IMR-90 (cell line): Measurements from ENCODE around the gene PCMTD2. TPM values are rescaled to one million over a fixed set of nuclear protein-coding genes. Genes with fewer than 3 reads are reported as not detected.

ENCODE experiments used
- ATAC-seq: fragments of 200-7000 bp; cut with Tn5 transposase; 2 replicates; pipeline ENCODE4 v1.9.1; 2020; ENCODE audit warnings: low read depth, mild to moderate bottlenecking, moderate library complexity
- BruUV-seq: library from RNA; stranded (reverse); fragments of 400-500 nt; replicated peaks from 2 replicates; lab custom pipeline; 2021; lab: Mats Ljungman, UMichigan
- CTCF ChIA-PET: fragments of 300-600 bp; formaldehyde crosslinking; extraction: SDS; loops from one replicate; lab custom pipeline; 2021; ENCODE audit warnings: antibody characterized with exemption; lab: Yijun Ruan, JAX
- POLR2A ChIA-PET: fragments of 300-600 bp; sonication (Branson Sonifier 250); formaldehyde crosslinking; loops from one replicate; lab custom pipeline; 2022; ENCODE audit warnings: antibody characterized with exemption; ENCODE audit not compliant: unreplicated experiment; lab: Charles Lee
- DNase-seq: peaks from one replicate; pipeline ENCODE4 v3.0.0; 2013
- H2AFZ ChIP-seq: replicated peaks from 2 replicates; pipeline ENCODE3; 2013; ENCODE audit warnings: low read length, mild to moderate bottlenecking; ENCODE audit not compliant: poor library complexity
- H2AK5ac ChIP-seq: 2 replicates; pipeline ENCODE4 v1.6.1; 2013; ENCODE audit warnings: low read depth, low read length, inconsistent platforms
- H2AK9ac ChIP-seq: replicated peaks from 2 replicates; pipeline ENCODE3; 2013; ENCODE audit warnings: mild to moderate bottlenecking, low read depth, low read length, moderate library complexity; ENCODE audit not compliant: poor library complexity
- H2BK120ac ChIP-seq: 2 replicates; pipeline ENCODE4 v1.6.1; 2013; ENCODE audit warnings: low read depth, low read length, inconsistent platforms
- H2BK15ac ChIP-seq: 3 replicates; pipeline ENCODE4 v1.6.1; 2013; ENCODE audit warnings: low read depth, low read length, inconsistent platforms
- H2BK20ac ChIP-seq: 2 replicates; pipeline ENCODE4 v1.6.1; 2013; ENCODE audit warnings: low read depth, mild to moderate bottlenecking, inconsistent platforms, low read length, moderate library complexity
- H2BK5ac ChIP-seq: 2 replicates; pipeline ENCODE4 v1.6.1; 2013; ENCODE audit warnings: mild to moderate bottlenecking, low read depth, low read length, inconsistent platforms; ENCODE audit not compliant: poor library complexity, severe bottlenecking
- H3K14ac ChIP-seq: replicated peaks from 2 replicates; pipeline ENCODE4 v1.6.1; 2013; ENCODE audit warnings: low read depth, low read length, inconsistent platforms
- H3K18ac ChIP-seq: 2 replicates; pipeline ENCODE4 v1.6.1; 2013; ENCODE audit warnings: low read depth, low read length, control low read depth
- H3K23ac ChIP-seq: 2 replicates; pipeline ENCODE4 v1.6.1; 2013; ENCODE audit warnings: low read depth, low read length, inconsistent platforms
- H3K27ac ChIP-seq: 2 replicates; pipeline ENCODE4 v1.5.1; 2013; ENCODE audit warnings: mild to moderate bottlenecking, control low read depth, low read length; ENCODE audit not compliant: insufficient read depth
- H3K27me3 ChIP-seq: 2 replicates; pipeline ENCODE4 v1.6.1; 2013; ENCODE audit warnings: low read length; ENCODE audit not compliant: control insufficient read depth, insufficient read depth
- H3K36me3 ChIP-seq: 2 replicates; pipeline ENCODE4 v1.6.1; 2013; ENCODE audit warnings: low read length, mixed read lengths; ENCODE audit not compliant: control insufficient read depth, insufficient read depth
- H3K4ac ChIP-seq: 2 replicates; pipeline ENCODE4 v1.6.1; 2013; ENCODE audit warnings: low read depth, low read length, inconsistent platforms
- H3K4me1 ChIP-seq: 2 replicates; pipeline ENCODE4 v1.6.1; 2013; ENCODE audit warnings: low read length, mixed read lengths; ENCODE audit not compliant: control insufficient read depth, insufficient read depth
- H3K4me2 ChIP-seq: 2 replicates; pipeline ENCODE4 v1.6.1; 2013; ENCODE audit warnings: low read depth, mild to moderate bottlenecking, control low read depth, low read length, moderate library complexity
- H3K4me3 ChIP-seq: 2 replicates; pipeline ENCODE4 v1.5.1; 2013; ENCODE audit warnings: low read depth, mild to moderate bottlenecking, control low read depth, low read length, moderate library complexity; ENCODE audit not compliant: insufficient read depth
- H3K56ac ChIP-seq: 2 replicates; pipeline ENCODE4 v1.6.1; 2013; ENCODE audit warnings: low read length, inconsistent platforms; ENCODE audit not compliant: insufficient read depth; ENCODE audit errors: extremely low read depth
- H3K79me1 ChIP-seq, 2 experiments: 2 replicates each; pipeline ENCODE4 v1.6.1; 2013; ENCODE audit warnings: low read length in 2 of 2, inconsistent platforms in 1 of 2, low read depth in 1 of 2
- H3K9ac ChIP-seq: 2 replicates; pipeline ENCODE4 v1.6.1; 2013; ENCODE audit warnings: low read depth, low read length, control low read depth
- H3K9me1 ChIP-seq: 2 replicates; pipeline ENCODE4 v1.6.1; 2013; ENCODE audit warnings: low read length, inconsistent platforms; ENCODE audit not compliant: insufficient read depth
- H3K9me3 ChIP-seq: 2 replicates; pipeline ENCODE4 v1.6.1; 2013; ENCODE audit warnings: low read length; ENCODE audit not compliant: control insufficient read depth, insufficient read depth
- H4K20me1 ChIP-seq: 2 replicates; pipeline ENCODE4 v1.6.1; 2013; ENCODE audit warnings: low read length, inconsistent platforms; ENCODE audit not compliant: insufficient read depth
- H4K5ac ChIP-seq: 2 replicates; pipeline ENCODE4 v1.6.1; 2013; ENCODE audit warnings: mild to moderate bottlenecking, low read depth, low read length, control low read depth
- H4K8ac ChIP-seq, 2 experiments: 2 replicates each; pipeline ENCODE4 v1.6.1; 2013; ENCODE audit warnings: low read depth in 2 of 2, low read length in 2 of 2, control low read depth in 1 of 2, inconsistent platforms in 1 of 2
- H4K91ac ChIP-seq: 2 replicates; pipeline ENCODE4 v1.6.1; 2013; ENCODE audit warnings: low read depth, low read length, inconsistent platforms; ENCODE audit not compliant: insufficient read depth
- BHLHE40 ChIP-seq: fragments of 150-350 bp; IDR thresholded peaks from 2 replicates; pipeline ENCODE4 v1.6.1; 2016; ENCODE audit warnings: mild to moderate bottlenecking, low read depth, low read length
- CEBPB ChIP-seq: IDR thresholded peaks from 2 replicates; pipeline ENCODE4 v1.6.1; 2012; ENCODE audit warnings: low read depth, low read length, improper control_type of control experiment
- CHD1 ChIP-seq: IDR thresholded peaks from 2 replicates; pipeline ENCODE4 v1.6.1; 2012; ENCODE audit warnings: low read depth, low read length, improper control_type of control experiment
- FOS ChIP-seq: fragments of 150-350 bp; IDR thresholded peaks from 2 replicates; pipeline ENCODE4 v1.6.1; 2016; ENCODE audit warnings: low read depth, low read length
- MAFK ChIP-seq: IDR thresholded peaks from 2 replicates; pipeline ENCODE4 v1.6.1; 2012; ENCODE audit warnings: low read depth, low read length, improper control_type of control experiment
- MAZ ChIP-seq: IDR thresholded peaks from 2 replicates; pipeline ENCODE4 v1.6.1; 2012; ENCODE audit warnings: low read depth, mild to moderate bottlenecking, low read length, improper control_type of control experiment, moderate library complexity, borderline replicate concordance
- MXI1 ChIP-seq: IDR thresholded peaks from 2 replicates; pipeline ENCODE4 v1.6.1; 2012; ENCODE audit warnings: low read depth, mild to moderate bottlenecking, low read length, moderate library complexity, borderline replicate concordance
- NFE2L2 ChIP-seq: fragments of 150-350 bp; IDR thresholded peaks from 2 replicates; pipeline ENCODE4 v1.6.1; 2016; ENCODE audit warnings: low read depth, mild to moderate bottlenecking, low read length
- POLR2A ChIP-seq: IDR thresholded peaks from 2 replicates; pipeline ENCODE4 v1.6.1; 2012; ENCODE audit warnings: mild to moderate bottlenecking, low read depth, low read length
- RAD21 ChIP-seq: IDR thresholded peaks from 2 replicates; pipeline ENCODE4 v1.6.1; 2012; ENCODE audit warnings: low read length, improper control_type of control experiment
- RCOR1 ChIP-seq: IDR thresholded peaks from 2 replicates; pipeline ENCODE4 v1.6.1; 2012; ENCODE audit warnings: mild to moderate bottlenecking, low read length, improper control_type of control experiment; ENCODE audit not compliant: insufficient replicate concordance
- RFX5 ChIP-seq: IDR thresholded peaks from 2 replicates; pipeline ENCODE4 v1.8.0; 2012; ENCODE audit warnings: low read depth, mild to moderate bottlenecking, low read length, moderate library complexity
- SMC3 ChIP-seq: fragments of 150-350 bp; IDR thresholded peaks from 2 replicates; pipeline ENCODE4 v1.6.1; 2016; ENCODE audit warnings: low read depth, mild to moderate bottlenecking, antibody characterized with exemption, low read length, moderate library complexity
- WGBS, 2 experiments: methylation state at CpG; one replicate each; pipeline versions ENCODE4 v1.1.5 to v1.1.7; 2013; ENCODE audit warnings: missing lambda C conversion rate in 2 of 2; ENCODE audit not compliant: insufficient read length in 1 of 2; ENCODE audit errors: extremely low coverage in 2 of 2; 5-methylcytosine and 5-hydroxymethylcytosine counted together
- dilution Hi-C: fragments of 300-500 bp; cut with HindIII; formaldehyde crosslinking; loops from one replicate; pipeline ENCODE4 v1.14.3; 2018; ENCODE audit warnings: low sequenced_read_pairs; ENCODE audit not compliant: unreplicated experiment
- in situ Hi-C: fragments of 300-500 bp; cut with MboI; formaldehyde crosslinking; loops from 3 replicates; pipeline ENCODE4 v1.14.3; 2019; ENCODE audit warnings: low sequenced_read_pairs, inconsistent platforms, mixed read lengths
- intact Hi-C: fragments of 100-400 bp; cut with micrococcal nuclease; formaldehyde crosslinking; loops from 2 replicates; pipeline ENCODE4 v1.10.0; 2022
- polyA plus RNA-seq, 3 experiments: library from polyadenylated mRNA; depleted of rRNA; stranded (reverse); fragments of >200 nt; gene quantifications; 2 replicates each; pipeline ENCODE4 v1.2.3, GENCODE V29; 2012; ENCODE audit warnings: low replicate concordance in 1 of 3
- total RNA-seq: library from RNA; depleted of rRNA; stranded (reverse); fragments of >200 nt; gene quantifications from 2 replicates; pipeline ENCODE4 v1.2.3, GENCODE V29; 2012
- TF ChIP-seq, protein P1 (sequence below): conservative IDR thresholded peaks from 2 replicates; pipeline ENCODE4 v1.5.1; 2012; ENCODE audit warnings: mild to moderate bottlenecking, low read depth, low read length, improper control_type of control experiment
- TF ChIP-seq, protein P2 (sequence below): fragments of 150-350 bp; IDR thresholded peaks from 2 replicates; pipeline ENCODE4 v1.6.1; 2017; ENCODE audit warnings: mild to moderate bottlenecking, antibody characterized with exemption, low read length, low read depth

PCMTD2 gene
- total and polyA plus RNA-seq, 2 of the 4 experiments (the other 2 are of a cell fraction): 23.6 to 28.3 TPM

DNA sequence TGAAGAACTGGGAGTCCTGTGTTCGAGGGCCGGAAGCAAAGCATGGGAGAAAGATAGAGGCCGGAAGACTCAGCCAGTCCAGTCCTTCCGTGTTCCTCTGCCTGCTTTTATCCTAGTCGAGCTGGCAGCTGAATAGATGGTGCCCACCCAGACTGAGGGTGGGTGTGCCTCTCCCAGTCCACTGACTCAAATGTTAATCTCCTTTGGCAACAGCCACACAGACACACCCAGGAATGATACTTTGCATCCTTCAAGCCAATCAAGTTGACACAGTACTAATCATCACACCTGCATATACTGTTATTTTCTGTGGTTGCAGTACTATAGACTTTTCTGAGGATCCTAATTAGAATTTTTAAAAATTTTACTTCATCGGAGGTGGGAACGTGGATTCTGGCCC lies 21.3 kb downstream of the PCMTD2 start:
- no peaks in the 10 kb centered on the region for H3K9me3 ChIP-seq
- TF ChIP-seq MXI1: no peak
- no peak for TF ChIP-seq RCOR1
- TF ChIP-seq MAZ: no peak
- TF ChIP-seq, protein P1, sequence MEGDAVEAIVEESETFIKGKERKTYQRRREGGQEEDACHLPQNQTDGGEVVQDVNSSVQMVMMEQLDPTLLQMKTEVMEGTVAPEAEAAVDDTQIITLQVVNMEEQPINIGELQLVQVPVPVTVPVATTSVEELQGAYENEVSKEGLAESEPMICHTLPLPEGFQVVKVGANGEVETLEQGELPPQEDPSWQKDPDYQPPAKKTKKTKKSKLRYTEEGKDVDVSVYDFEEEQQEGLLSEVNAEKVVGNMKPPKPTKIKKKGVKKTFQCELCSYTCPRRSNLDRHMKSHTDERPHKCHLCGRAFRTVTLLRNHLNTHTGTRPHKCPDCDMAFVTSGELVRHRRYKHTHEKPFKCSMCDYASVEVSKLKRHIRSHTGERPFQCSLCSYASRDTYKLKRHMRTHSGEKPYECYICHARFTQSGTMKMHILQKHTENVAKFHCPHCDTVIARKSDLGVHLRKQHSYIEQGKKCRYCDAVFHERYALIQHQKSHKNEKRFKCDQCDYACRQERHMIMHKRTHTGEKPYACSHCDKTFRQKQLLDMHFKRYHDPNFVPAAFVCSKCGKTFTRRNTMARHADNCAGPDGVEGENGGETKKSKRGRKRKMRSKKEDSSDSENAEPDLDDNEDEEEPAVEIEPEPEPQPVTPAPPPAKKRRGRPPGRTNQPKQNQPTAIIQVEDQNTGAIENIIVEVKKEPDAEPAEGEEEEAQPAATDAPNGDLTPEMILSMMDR: no peak
- TF ChIP-seq POLR2A: no peak
- TF ChIP-seq FOS: no peak
- no peak for TF ChIP-seq RFX5
- TF ChIP-seq NFE2L2: no peak
- TF ChIP-seq RAD21: no peak
- no peak for TF ChIP-seq CEBPB
- TF ChIP-seq MAFK: no peak
- TF ChIP-seq BHLHE40: no peak
- TF ChIP-seq, protein P2, sequence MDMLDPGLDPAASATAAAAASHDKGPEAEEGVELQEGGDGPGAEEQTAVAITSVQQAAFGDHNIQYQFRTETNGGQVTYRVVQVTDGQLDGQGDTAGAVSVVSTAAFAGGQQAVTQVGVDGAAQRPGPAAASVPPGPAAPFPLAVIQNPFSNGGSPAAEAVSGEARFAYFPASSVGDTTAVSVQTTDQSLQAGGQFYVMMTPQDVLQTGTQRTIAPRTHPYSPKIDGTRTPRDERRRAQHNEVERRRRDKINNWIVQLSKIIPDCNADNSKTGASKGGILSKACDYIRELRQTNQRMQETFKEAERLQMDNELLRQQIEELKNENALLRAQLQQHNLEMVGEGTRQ: no peak
- TF ChIP-seq CHD1: no peak
- TF ChIP-seq SMC3: no peak
- no peak overlapping the region for H3K4me2 ChIP-seq
- no peak overlapping the region for H3K14ac ChIP-seq
- H3K79me1 ChIP-seq: no peaks in the 10 kb centered on the region
- ChIA-PET CTCF (no interaction called here), POLR2A (no interaction called here)
- dilution Hi-C loops (no loop called here), in situ Hi-C loops (no loop called here), intact Hi-C loops (no loop called here)
- no peak overlapping the region for H3K56ac ChIP-seq
- no peak overlapping the region for H3K4ac ChIP-seq
- no TSS peak for BruUV-seq
- no peak overlapping the region for H3K23ac ChIP-seq
- no peak overlapping the region for H2AK9ac ChIP-seq
- ATAC-seq (no peak), DNase-seq (no peak)
- H3K4me3 ChIP-seq: no peak overlapping the region
- no peak overlapping the region for H2AFZ ChIP-seq
- no peaks in the 10 kb centered on the region for H4K20me1 ChIP-seq
- no peak overlapping the region for H2BK15ac ChIP-seq
- no peak overlapping the region for H3K18ac ChIP-seq
- H3K36me3 ChIP-seq: peaks cover 7% of the 10 kb centered on the region
- H3K9me1 ChIP-seq: no peaks in the 10 kb centered on the region; the same call in 1 of the 2 replicates
- H3K9ac ChIP-seq: no peak overlapping the region
- H4K5ac ChIP-seq: no peak overlapping the region
- H4K8ac ChIP-seq: no peak overlapping the region
- H2BK5ac ChIP-seq: no peak overlapping the region
- no peak overlapping the region for H2BK120ac ChIP-seq
- 95% methylated on average over 4 of the region's 7 CpGs; no CpG with 5 or more reads in 1 of the 2 experiments for WGBS, 2 experiments
- no peak overlapping the region for H3K27ac ChIP-seq
- H2AK5ac ChIP-seq: no peak overlapping the region
- H3K4me1 ChIP-seq: no peaks in the 10 kb centered on the region
- H3K27me3 ChIP-seq: no peaks in the 10 kb centered on the region
- no peak overlapping the region for H2BK20ac ChIP-seq
- no peak overlapping the region for H4K91ac ChIP-seq
